ENCODE results near the gene SCART1.
"Not testable (repeated sequence)": the region's sequence is repeated elsewhere in the genome, so short reads cannot be mapped to it uniquely, and the experiment has no call there.

The SCART1 gene

DNA sequence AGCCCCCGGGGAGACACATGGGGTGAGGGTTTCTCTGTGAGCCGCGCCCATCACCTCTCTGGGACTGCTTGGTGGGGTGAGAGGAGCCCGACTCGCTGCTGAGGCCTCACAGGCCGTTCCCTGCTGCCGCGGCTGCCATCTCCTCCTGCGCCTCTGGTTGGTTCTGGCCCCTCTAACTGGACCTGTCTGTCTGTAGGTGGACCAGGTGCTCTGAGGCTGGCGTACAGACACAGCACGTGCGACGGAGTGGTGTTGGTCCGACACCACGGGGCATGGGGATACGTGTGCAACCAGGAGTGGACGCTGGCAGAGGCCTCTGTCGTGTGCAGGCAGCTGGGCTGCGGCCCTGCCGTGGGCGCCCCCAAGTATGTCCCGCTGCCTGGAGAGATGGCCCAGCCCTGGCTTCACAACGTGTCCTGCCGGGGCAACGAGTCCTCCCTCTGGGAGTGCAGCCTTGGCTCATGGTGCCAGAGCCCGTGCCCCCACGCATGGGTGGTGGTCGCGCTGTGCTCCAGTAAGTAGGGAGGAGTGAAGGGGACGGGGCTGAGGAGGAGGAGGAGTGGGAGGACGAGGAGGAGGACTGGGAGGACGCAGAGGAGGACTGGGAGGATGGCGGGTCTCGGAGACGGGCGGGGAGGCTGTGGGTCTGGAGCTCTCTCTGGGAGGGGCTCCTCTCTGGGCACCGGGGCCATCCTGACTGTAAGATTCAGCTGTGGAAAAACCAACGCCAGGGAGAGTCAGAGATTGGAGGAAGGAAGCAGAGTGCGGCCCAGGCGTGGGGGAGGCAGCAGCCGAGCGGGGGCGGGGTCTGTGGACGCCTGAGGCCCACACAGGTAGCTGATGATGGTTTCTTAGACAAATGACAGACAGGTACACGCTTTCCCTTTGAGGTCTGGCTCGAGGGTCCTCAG, 2.6 kb downstream of the SCART1 start:
- DNase-seq: no peak

DNA sequence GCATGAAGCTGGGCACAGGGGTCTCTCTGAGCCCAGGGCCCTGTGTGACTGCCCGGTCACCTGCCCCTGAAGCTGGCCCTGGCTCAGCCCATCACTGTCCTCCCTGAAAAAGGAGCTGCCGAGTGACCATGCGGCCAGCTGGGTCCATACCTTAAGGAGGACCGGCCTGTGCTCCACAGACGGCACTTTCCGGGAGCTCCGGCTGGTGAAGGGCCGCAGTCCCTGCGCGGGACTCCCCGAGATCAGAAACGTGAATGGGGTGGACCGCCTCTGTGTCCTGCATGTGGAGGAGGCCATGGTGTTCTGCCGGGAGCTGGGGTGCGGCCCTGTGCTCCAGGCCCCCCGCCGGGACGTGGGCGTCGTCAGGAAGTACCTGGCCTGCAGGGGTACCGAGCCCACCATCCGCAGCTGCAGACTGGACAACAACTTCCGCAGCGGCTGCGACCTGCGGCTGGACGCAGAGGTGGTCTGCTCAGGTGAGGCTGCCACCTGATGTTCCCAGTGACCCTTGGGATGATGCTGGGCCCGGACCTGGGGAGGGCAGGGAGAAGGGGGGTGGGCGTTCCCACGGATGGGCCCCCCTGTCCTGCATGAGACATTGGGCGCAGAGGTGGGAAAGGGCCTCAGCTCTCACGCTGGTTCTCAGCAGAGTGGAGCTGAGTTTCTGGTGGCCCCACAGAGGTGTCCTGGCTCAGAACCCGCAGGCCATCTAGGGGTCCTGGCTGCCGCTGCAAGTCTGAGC, 3.5 kb downstream of the SCART1 start:
- ATAC-seq: no peak
- no peak for DNase-seq

More for the DNA sequence above, 2.6 kb downstream of the SCART1 start:
- no peak for ATAC-seq

DNA sequence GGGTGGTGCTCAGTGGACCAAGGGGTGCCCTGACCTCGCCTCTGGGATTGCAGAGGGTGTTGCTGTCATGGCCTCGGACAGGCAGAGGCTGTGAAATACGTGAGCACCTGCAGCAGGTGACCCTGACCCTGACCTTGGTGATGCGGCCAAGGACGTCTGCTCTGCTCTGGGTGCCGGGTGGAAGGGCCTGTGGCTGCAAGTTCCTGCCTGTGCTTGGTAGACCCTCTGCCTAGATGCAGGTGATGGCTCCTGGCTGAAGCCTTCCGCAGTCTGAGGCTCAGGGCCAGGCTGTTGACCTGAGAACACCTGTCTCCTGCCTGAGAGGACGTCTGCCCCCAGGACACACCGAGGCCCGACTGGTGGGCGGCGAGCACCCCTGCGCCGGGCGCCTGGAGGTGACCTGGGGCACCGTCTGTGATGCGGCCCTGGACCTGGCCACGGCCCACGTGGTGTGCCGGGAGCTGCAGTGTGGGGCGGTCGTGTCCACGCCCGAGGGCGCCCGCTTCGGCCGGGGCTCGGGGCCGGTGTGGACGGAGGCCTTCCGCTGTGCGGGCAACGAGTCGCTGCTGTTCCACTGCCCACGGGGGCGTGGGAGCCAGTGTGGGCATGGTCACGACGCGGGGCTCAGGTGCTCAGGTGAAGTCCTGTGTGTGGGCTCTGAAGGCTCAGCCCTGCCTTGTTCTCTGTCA, 4.4 kb downstream of the SCART1 start:
- DNase-seq: no peak
- ATAC-seq: no peak

DNA sequence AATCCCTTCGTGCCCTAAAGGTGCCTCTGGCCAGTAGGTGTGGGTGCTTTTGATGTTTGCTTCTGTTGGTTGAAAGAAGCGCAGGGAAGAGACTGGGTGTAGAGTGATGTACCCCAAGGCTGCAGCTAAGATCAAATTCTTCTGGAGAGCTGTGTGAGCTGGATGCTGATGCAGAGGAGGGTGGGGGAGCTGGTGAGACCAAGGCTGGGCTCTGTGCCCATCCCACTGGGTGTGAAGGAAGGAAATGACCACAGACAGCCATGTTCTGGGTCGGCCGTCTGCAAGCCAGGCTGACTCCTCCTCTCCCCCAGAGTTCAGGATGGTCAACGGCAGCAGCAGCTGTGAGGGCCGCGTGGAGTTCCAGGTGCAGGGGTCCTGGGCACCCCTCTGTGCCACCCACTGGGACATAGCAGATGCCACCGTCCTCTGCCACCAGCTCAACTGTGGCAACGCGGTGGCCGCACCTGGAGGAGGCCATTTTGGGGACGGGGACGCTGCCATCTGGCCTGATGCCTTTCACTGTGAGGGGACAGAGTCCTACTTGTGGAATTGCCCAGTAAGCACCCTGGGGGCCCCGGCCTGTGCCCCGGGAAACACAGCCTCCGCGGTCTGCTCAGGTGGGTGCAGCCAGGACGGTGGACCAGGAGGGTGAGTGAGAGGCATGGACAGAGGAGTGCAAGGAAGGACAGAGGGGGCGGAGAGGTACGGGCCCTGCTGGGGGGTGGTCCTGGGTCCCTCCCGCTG, 5.1 kb downstream of the SCART1 start:
- ATAC-seq (no peak), DNase-seq (no peak)

DNA sequence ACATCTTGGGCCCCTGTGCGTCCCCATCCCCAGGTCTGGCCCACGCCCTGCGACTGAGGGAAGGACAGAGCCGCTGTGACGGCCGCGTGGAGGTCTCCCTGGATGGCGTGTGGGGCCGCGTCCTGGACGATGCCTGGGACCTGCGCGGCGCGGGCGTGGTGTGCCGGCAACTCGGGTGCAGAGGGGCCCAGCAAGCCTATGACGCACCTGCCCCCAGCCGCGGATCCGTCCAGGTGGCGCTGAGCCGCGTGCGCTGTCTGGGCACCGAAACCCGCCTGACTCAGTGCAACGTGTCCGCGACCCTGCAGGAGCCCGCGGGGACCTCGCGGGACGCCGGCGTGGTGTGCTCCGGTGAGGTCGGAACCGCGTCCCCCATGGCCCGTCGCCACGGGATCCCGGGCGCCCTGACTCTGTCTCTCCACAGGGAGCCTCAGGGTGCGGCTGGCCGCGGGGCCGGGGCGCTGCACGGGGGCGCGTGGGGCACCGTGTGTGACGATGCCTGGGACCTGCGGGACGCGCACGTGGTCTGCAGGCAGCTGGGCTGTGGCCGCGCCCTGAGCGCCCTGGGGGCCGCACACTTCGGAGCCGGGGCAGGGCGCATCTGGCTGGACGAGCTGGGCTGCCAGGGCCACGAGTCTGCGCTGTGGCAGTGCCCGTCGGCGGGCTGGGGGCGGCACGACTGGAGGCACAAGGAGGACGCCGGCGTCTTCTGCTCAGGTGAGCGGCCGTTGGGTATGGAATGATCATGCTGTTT, 5.9 kb downstream of the SCART1 start:
- DNase-seq: no peak
- ATAC-seq: no peak

DNA sequence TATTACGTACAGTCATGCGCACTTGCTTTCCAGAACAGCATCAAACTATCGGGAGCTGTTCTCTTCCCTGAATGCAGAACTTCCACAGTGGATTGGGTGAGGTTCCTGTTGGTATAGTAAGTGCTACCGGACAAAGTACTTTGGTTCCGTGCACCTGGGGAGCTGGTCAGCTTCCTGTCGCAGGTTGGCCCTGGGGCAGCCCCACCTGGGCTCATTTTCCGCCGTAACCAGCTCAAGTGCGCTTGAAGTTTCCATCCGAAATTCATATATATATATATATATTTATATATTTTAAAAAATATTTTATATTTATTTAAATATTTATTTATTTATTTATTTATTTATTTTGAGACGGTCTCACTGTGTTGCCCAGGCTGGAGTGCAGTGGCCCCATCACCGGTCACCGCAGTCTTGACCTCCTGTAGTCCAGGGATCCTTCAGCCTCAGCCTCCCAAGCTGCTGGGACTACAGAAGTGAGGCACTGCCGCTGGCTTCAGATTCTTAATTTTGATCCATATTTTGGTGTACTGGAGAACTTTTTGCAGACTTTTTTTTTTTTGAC, 6.5 kb downstream of the SCART1 start:
- no peak for DNase-seq
- no peak for ATAC-seq

DNA sequence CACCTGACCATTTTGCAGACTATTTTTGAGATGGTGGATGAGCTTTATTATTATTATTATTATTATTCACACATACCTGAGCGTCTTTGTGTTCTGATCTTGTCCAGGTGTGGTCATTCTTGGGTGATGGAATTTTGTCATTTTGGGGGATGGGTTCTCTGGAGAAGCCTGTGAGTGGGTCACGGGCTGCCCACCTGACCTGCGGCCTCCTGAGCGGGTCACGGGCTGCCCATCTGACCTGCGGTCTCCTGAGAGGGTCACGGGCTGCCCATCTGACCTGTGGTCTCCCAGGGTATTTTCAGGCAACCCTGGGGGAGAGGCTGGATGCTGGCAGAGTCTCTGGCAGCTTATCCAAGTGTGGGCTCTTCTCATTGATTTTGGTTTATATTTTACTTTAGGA, 7.3 kb downstream of the SCART1 start:
- DNase-seq (no peak), ATAC-seq (no peak)

DNA sequence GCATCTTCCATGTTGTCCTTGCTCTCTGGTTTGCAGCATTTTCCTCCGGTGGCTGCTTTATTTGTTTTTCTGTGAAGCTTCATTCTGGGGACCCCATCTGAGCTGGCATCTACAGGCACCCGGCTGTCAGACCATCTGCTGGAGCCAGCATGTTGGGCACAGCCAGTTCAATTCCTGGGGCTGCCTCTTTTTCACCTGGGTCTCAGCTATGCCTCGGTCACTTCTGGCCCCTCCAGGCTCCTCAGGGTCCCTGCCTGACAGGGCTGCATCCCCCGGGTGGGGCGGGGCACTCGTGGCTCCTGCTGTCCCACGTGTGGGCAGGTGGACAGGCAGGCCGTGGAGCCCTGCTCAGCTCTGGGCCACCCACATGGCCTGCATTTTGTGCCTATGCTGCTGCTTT, 8.1 kb downstream of the SCART1 start:
- no peak for ATAC-seq
- no peak for DNase-seq

DNA sequence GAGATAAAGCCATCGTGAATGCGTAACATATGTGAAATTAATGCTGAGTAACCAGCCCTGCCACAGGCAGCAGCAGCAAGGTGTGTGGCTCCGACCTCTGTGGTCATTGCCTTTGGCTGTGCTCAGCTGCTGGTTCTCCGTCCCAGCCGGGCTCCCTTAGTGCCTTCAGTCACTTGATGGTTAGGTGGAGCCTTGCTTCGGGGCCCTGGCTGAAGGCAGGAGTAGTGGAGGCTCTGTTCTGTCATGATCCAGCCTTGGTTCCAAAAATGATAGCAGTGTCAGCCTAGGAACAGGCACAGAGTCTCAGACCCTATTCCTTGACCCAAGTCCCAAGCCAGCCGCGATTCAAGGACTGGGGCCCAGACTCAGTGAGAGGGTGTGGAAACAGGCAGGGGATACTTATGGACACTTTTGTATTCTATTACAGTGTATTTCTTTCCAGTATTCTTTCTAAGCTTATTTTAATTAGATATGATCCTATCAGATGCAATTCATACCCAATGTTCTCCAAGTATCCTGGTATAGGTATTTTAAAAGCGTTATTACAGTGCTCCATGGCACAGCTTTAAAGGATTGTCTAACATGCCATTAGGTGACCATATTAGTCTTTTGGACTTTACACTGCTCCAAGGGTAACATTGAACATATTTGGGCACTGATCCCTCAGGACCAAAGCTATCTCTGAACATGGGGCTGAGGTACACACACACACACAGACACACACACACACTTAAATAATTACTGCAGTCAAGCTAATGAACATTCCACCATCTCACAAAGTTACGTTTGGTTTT, 9.0 kb downstream of the SCART1 start:
- no peak for DNase-seq
- no peak for ATAC-seq

DNA sequence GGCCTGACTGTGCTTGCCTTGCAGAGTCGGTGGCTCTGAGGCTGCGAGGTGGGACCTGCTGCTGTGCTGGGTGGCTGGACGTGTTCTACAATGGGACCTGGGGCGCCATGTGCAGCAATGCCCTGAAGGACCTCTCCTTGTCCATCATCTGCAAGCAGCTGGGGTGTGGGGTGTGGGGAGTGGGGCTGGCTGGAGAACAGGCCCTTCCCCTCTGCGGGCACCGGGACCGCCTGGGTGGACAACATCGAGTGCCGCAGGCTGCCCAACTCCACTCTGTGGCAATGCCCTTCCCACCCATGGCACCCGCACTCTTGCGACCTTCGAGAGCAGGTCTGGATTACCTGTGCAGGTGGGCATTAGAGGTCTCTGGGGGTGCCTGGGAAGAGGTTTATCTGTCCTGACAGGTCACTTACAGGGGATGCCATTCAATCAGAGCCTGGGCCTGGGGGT, 10.9 kb downstream of the SCART1 start:
- ATAC-seq (no peak), DNase-seq (no peak)

DNA sequence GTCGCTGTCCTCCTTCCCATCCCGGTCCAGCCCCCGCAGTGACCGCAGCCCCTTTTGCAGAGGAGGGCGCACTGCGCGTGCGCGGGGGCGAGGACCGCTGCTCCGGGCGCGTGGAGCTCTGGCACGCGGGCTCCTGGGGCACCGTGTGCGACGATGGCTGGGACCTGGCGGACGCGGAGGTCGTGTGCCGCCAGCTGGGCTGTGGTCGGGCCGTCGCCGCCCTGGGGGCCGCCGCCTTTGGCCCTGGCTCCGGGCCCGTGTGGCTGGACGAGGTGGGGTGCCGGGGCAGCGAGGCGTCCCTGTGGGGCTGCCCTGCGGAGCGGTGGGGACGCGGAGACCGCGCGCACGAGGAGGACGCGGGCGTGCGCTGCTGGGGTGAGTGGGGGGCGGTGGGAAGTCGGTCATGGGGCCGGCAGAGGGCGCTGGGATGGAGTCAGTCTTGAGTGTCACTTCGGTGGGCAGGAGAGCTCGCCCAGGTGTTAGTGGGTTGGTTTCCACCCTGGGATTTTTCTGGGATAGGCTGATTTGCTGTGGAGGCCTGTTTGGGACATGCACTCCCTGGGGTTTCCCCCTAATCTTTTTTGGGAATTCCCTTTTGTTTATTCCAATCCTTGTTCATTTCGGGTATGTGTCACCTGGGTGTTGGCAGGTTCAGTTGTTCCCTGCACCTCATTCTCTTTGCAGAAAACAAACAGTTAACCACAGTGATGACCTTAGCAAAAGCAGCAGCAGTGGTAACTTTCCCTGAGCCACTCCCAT, 11.6 kb downstream of the SCART1 start:
- ATAC-seq: no peak
- DNase-seq: no peak

DNA sequence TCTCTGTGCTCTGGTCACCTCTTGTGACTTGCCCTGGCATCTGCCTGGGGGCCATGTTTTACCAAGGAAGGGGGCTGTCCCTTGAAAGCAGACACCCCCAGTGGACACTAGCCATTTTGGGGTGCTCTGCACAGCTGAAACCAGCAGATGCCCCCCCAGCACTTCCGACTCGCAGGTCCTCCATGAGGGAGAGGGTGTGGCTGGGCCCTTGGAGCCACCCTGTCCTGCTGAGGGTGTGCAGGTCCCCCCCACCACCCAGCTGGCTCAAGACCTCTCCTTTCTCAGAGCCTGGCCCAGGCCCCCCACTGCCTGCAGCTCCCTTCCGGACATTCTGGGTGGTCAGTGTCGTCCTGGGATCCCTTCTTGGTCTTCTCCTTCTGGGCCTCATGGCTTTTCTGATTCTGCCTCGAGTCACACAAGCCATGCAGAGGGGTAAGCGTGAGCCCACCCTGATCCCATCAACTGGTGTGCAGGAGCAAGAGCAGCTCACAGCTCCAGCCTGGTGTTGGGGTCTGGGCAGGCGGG, 12.3 kb downstream of the SCART1 start:
- ATAC-seq (no peak), DNase-seq (no peak)

DNA sequence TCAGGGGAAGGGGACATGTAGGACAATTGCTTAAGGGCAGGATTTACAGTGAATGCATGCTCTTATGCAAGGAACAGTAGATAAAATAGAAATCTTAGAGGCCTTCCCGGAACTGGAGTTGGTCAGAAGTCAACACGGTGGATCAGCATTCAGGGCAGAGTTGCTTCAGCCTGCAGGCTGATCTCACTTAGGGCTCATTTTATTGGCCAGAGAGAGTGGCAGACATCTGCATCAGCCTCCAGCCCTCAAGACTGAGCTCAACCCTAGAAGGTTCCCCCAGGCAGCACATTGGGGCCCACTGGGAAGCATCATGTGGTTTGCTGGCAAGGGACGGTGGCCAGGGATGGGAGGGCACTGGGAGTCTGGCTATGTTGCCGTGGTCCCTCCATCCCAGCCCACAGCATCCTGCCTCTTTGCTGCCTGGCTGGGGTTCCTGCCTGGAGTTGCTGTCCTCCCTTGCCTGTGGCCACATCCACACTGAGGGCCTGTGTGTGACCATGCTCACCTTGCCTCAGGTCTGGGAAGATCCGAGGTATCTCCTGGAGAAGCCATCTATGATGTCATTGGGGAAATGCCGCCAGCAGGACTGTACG, 13.0 kb downstream of the SCART1 start:
- DNase-seq (no peak), ATAC-seq (no peak)

DNA sequence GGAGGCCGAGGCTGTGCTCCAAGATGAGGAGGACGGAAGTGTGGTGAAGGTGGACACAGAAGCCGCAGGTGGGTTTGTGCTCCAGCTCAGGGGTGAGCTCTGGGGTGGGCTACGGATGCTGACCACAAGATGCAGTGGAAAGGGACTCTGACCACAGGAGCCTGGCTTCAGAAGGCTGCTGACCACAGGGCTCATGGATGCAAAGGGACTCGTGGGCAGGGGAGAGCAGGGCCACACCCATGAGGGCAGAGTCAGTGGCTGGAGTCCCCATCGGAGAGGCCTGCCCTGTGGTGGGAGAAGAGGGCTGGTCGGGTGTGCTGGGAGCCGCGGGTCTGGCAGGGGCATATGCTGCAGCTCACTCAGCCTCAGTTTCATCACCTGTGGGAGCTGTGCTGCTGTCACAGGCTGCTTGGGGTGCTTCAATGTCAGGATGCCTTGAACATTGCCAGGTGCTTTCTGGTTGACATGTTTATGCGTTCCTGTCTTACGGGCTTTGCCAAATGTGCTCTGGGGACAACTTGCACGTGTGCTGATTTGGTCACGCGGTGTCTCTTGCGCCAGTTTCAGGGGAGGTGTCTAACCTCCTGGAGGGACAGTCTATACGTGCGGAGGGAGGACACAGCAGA, 13.7 kb downstream of the SCART1 start:
- ATAC-seq (no peak), DNase-seq (no peak)

DNA sequence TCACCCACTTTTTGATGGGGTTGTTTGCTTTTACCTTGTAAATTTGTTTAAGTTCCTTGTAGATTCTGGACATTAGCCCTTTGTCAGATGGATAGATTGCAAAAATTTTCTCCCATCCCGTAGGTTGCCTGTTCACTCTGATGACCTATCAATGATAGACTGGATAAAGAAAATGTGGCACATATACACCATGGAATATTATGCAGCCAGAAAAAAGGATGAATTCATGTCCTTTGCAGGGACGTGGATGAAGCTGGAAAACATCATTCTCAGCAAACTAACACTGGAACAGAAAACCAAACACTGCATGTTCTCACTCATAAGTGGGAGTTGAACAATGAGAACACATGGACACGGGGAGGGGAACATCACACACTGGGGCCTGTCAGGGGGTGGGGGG, 15.5 kb downstream of the SCART1 start:
- ATAC-seq, DNase-seq: not testable (repeated sequence)

DNA sequence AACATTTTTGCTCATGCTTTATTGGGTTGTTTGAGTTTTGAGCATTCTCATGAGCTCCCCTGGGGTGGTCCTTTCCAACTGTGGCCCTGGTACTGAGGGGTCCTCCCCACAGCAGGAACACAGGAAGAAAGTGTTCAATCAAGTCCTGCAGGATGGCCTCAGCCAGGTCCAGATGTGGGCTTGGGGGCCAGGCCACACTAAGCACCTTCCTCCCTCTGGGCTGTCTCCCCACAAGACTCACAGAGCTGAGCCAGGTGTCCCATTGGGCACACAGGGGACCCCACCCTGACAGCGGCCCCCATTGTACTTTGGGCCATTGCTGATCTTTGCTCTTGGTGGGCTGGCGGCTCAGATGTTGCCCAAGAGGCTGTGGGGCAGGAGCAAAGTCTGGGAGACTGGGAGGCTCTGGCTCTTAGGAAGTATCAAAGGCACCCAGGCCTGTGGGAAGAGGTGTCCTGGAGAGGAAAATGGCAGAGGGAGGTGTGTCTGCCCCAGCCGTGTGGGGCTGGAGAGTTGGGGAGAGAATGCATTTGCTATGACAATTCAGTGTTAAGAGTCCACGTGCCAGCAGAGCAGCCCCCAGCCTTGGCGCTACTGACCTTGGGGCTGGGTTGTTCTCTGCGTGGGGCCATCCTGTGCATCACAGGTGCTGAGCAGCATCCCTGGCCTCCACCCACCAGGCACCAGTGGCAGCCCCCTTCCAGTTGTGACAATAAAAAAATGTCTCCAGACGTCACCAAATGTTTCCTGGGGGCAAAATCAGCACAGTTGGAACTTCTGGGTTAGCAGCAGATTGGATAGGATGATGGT, 17.8 kb downstream of the SCART1 start:
- ATAC-seq: no peak
- DNase-seq: no peak

DNA sequence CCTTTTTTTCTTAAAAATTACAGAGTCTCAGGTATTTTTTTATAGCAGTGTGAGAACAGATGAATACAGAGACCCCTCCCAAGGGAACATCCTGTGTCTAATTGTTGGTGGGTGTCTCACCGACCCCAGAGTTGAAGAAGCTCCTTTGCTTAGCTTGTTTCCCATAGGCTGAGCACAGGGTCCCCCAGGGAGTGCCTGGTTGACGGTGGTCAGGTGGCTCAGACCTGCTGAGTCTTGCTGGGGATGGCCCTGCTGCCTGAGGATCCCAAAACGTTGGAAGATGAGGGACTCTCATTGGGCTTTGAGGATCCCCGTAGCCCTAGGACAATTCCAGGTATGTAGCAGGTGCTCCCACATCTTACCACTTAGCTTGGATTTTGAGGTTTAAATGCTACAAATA, 19.5 kb downstream of the SCART1 start:
- no peak for ATAC-seq
- DNase-seq: no peak

All from stimulated activated naive CD8-positive, alpha-beta T cell treated with anti-CD3 and anti-CD28 coated beads, Interleukin-15, Interleukin-2, amounts not matched to agents 100 U/mL and 50 U/mL, for 24 hours (primary cell).